MM.1S (cell line): ENCODE results near the gene PLAC1.

ENCODE experiments used
- DNase-seq: peaks from one replicate; pipeline ENCODE4 v3.0.0-alpha.2; 2015
- H2AFZ ChIP-seq: fragments of 300-600 bp; sonication (generic); 2 replicates; pipeline ENCODE4 v1.6.0; 2016; ENCODE audit warnings: antibody characterized with exemption, low read length
- H3F3A ChIP-seq: fragments of 300-600 bp; sonication (generic); 2 replicates; pipeline ENCODE4 v1.6.1; 2016; ENCODE audit warnings: mild to moderate bottlenecking, antibody characterized with exemption, low read length, moderate library complexity, mixed read lengths; ENCODE audit not compliant: insufficient read depth
- H3K27ac ChIP-seq: fragments of 300-600 bp; sonication (generic); 2 replicates; pipeline ENCODE4 v1.5.1; 2016; ENCODE audit warnings: mild to moderate bottlenecking, low read length
- H3K27me3 ChIP-seq: fragments of 300-600 bp; sonication (generic); replicated peaks from 2 replicates; pipeline ENCODE4 v1.6.0; 2016; ENCODE audit warnings: low read length; ENCODE audit not compliant: insufficient read depth
- H3K36me3 ChIP-seq: fragments of 300-600 bp; sonication (generic); replicated peaks from 2 replicates; pipeline ENCODE4 v1.6.1; 2016; ENCODE audit warnings: mild to moderate bottlenecking, low read length, mixed read lengths; ENCODE audit not compliant: insufficient read depth
- H3K4me1 ChIP-seq: fragments of 300-600 bp; sonication (generic); 2 replicates; pipeline ENCODE4 v1.6.1; 2016; ENCODE audit warnings: low read length, mixed read lengths
- H3K4me2 ChIP-seq: fragments of 300-600 bp; sonication (generic); 2 replicates; pipeline ENCODE4 v1.6.0; 2016; ENCODE audit warnings: low read depth, low read length
- H3K4me3 ChIP-seq: fragments of 300-600 bp; sonication (generic); 2 replicates; pipeline ENCODE4 v1.5.1; 2016; ENCODE audit warnings: low read length, mixed read lengths
- H3K79me2 ChIP-seq: fragments of 300-600 bp; sonication (generic); 2 replicates; pipeline ENCODE4 v1.6.1; 2016; ENCODE audit warnings: mixed run types, low read length, mixed read lengths
- H3K9ac ChIP-seq: fragments of 300-600 bp; sonication (generic); 2 replicates; pipeline ENCODE4 v1.6.1; 2016; ENCODE audit warnings: low read length, mixed read lengths
- H3K9me2 ChIP-seq: fragments of 300-600 bp; sonication (generic); replicated peaks from 2 replicates; pipeline ENCODE4 v1.6.1; 2016; ENCODE audit warnings: mild to moderate bottlenecking, low read length, mixed read lengths; ENCODE audit not compliant: insufficient read depth
- H3K9me3 ChIP-seq: fragments of 300-600 bp; sonication (generic); replicated peaks from 2 replicates; pipeline ENCODE4 v1.6.1; 2016; ENCODE audit warnings: mild to moderate bottlenecking, low read length, mixed read lengths; ENCODE audit not compliant: insufficient read depth
- H4K20me1 ChIP-seq: fragments of 300-600 bp; sonication (generic); 2 replicates; pipeline ENCODE4 v1.6.1; 2016; ENCODE audit warnings: mild to moderate bottlenecking, low read length, moderate library complexity, mixed read lengths; ENCODE audit not compliant: insufficient read depth
- CTCF ChIP-seq: fragments of 300-600 bp; sonication (generic); IDR thresholded peaks from 2 replicates; pipeline ENCODE4 v1.5.1; 2016; ENCODE audit warnings: antibody characterized with exemption, low read length, mixed read lengths
- EZH2 ChIP-seq: fragments of 300-600 bp; sonication (generic); optimal IDR thresholded peaks from 2 replicates; pipeline ENCODE3; 2017; ENCODE audit warnings: low read depth, mild to moderate bottlenecking, antibody characterized with exemption, low read length, mixed read lengths
- EZH2phosphoT487 ChIP-seq: fragments of 300-600 bp; sonication (generic); IDR thresholded peaks from 2 replicates; pipeline ENCODE4 v1.6.1; 2018; ENCODE audit warnings: antibody characterized with exemption, low read length

PLAC1 gene

GRCh38 chrX:134631426-134632346 lies 26.6 kb downstream of the PLAC1 start:
- Histone ChIP-seq H3K9ac (no peak overlapping the region), H3K9me2 (no peaks in the 10 kb centered on the region), H2AFZ (no peak overlapping the region), H3K4me3 (no peak overlapping the region), H3K27me3 (no peaks in the 10 kb centered on the region), H3K4me2 (no peak overlapping the region), H3K27ac (no peak overlapping the region), H4K20me1 (no peaks in the 10 kb centered on the region), H3K79me2 (no peaks in the 10 kb centered on the region), H3F3A (no peaks in the 10 kb centered on the region), H3K36me3 (no peaks in the 10 kb centered on the region), H3K9me3 (no peaks in the 10 kb centered on the region), H3K4me1 (no peaks in the 10 kb centered on the region)
- no peak for DNase-seq
- TF ChIP-seq CTCF: no peak
- no peak for TF ChIP-seq EZH2
- no peak for TF ChIP-seq EZH2phosphoT487

- Histone ChIP-seq H3K4me1 (0 out of 2 replicates have a peak, but pooled peaks cover under 1% of the 10 kb centered on the region), H3K79me2 (no peaks in the 10 kb centered on the region), H3F3A (no peaks in the 10 kb centered on the region), H3K4me2 (no peak overlapping the region), H3K27me3 (no peaks in the 10 kb centered on the region), H3K9me3 (no peaks in the 10 kb centered on the region), H3K36me3 (no peaks in the 10 kb centered on the region), H4K20me1 (no peaks in the 10 kb centered on the region), H2AFZ (no peak overlapping the region), H3K4me3 (no peak overlapping the region), H3K9ac (no peak overlapping the region), H3K9me2 (no peaks in the 10 kb centered on the region), H3K27ac (no peak overlapping the region)
- DNase-seq: no peak
- no peak for TF ChIP-seq CTCF
- TF ChIP-seq EZH2: no peak
- no peak for TF ChIP-seq EZH2phosphoT487
Observed at GRCh38 chrX:134628663-134629062, 29.6 kb downstream of the PLAC1 start.

GRCh38 chrX:134626434-134626833 lies 31.8 kb downstream of the PLAC1 start:
- no peaks in the 10 kb centered on the region for H3K36me3 ChIP-seq
- H3K4me2 ChIP-seq: no peak overlapping the region
- peaks cover 9% of the 10 kb centered on the region; the same call in 1 of the 2 replicates for H3F3A ChIP-seq
- peaks cover 20% of the 10 kb centered on the region for H3K4me1 ChIP-seq
- no peaks in the 10 kb centered on the region for H3K79me2 ChIP-seq
- H2AFZ ChIP-seq: no peak overlapping the region
- no peak overlapping the region for H3K27ac ChIP-seq
- no peaks in the 10 kb centered on the region for H4K20me1 ChIP-seq
- H3K9me3 ChIP-seq: no peaks in the 10 kb centered on the region
- no peak for DNase-seq
- no peak overlapping the region for H3K9ac ChIP-seq
- TF ChIP-seq EZH2: no peak
- H3K27me3 ChIP-seq: no peaks in the 10 kb centered on the region
- no peak overlapping the region for H3K4me3 ChIP-seq
- H3K9me2 ChIP-seq: no peaks in the 10 kb centered on the region

- no peaks in the 10 kb centered on the region for H3K79me2 ChIP-seq
- H3K4me2 ChIP-seq: no peak overlapping the region
- H3K36me3 ChIP-seq: no peaks in the 10 kb centered on the region
- TF ChIP-seq CTCF: no peak
- no peak for TF ChIP-seq EZH2phosphoT487
- no peak for TF ChIP-seq EZH2
- no peaks in the 10 kb centered on the region for H4K20me1 ChIP-seq
- H3K4me1 ChIP-seq: peaks cover 22% of the 10 kb centered on the region
- H3K27me3 ChIP-seq: no peaks in the 10 kb centered on the region
- H3K27ac ChIP-seq: no peak overlapping the region
- peaks cover 11% of the 10 kb centered on the region; the same call in 1 of the 2 replicates for H3F3A ChIP-seq
- H3K9ac ChIP-seq: no peak overlapping the region
- DNase-seq: no peak
- H3K4me3 ChIP-seq: no peak overlapping the region
- no peak overlapping the region for H2AFZ ChIP-seq
- no peaks in the 10 kb centered on the region for H3K9me3 ChIP-seq
- no peaks in the 10 kb centered on the region for H3K9me2 ChIP-seq
Observed at GRCh38 chrX:134625315-134625718, 33.0 kb downstream of the PLAC1 start.
